ENCODE data around the gene PPP1R37.

Gene PPP1R37

DNA sequence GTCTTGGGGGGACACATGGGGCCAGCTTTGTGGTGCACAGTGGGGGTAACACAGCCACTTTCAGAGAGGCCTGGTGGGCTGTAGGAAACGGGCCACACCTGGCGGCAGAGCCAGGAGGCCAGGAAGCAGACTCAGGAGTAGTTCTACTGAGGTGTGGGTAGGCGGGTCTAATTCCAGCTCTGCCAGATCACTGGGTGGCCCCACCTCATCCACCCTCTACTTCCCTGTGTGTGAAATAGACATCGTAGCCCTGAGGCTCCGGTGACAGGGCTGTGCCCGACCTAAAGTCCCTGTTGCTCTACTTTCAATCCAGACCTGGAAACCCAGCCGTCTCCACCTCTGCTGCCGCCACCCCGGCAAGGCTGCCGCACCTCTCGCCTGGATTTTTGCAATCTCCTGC lies 63.8 kb downstream of the PPP1R37 start:
- DNase-seq, result no peak

- DNase-seq, result no peak
These were observed 65.7 kb downstream of the PPP1R37 start for GRCh38 chr19:45158503-45159209.

DNA sequence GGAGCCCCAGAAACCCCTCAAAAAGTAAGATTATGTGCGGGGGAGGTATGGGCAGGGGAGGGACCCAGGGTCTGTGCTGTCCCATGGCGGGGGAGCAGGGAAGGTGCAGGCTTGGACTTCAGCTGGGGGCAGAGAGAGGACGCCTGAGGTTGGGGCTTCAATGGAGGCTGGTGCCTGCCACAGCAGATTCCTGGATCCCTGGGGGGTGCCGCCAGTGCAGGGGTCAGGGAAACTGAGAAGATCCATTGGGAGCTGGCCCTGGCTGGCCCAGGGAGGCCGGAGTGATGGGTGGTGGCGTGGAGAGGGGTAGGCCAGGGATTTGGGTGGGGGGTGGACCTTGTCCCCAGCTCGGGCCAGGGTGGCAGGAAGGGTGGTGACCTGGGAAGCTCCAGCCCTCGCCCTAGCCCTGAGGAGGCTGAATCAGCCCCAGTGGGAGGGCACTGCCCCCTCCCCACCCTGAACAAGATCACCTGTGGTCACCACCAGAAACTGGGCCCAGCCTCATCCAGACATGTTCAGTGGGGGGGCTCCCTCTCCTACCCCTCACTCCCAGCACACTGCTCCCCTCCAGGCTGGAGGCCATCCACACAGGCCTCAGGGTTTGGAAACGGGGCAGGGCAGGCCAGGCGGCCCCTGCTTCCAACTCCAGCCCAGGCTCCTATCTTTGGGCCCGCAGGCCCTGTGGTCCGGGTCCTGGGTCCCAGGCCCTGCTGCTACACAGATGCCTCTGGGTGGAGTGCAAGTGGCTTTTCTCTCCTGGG lies 66.4 kb downstream of the PPP1R37 start:
- no peak for DNase-seq

DNA sequence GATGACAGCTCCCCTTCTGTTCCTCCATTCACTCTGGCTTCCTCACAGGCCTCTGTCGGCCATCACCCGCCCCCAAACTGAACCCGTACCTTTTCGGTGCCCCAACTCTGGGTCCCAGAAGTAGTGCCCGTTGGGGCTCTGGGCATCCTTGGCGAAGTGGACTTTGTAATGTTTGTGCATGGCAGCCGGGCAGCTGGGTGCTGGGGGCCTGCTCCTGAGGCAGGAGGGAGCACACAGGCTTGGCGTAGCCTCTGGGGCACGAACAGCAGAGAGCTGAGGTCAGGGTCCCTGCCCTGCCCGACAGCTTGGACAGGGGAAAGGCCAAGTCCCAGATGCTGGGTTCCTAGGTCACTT lies 67.0 kb downstream of the PPP1R37 start:
- DNase-seq, result no peak

DNA sequence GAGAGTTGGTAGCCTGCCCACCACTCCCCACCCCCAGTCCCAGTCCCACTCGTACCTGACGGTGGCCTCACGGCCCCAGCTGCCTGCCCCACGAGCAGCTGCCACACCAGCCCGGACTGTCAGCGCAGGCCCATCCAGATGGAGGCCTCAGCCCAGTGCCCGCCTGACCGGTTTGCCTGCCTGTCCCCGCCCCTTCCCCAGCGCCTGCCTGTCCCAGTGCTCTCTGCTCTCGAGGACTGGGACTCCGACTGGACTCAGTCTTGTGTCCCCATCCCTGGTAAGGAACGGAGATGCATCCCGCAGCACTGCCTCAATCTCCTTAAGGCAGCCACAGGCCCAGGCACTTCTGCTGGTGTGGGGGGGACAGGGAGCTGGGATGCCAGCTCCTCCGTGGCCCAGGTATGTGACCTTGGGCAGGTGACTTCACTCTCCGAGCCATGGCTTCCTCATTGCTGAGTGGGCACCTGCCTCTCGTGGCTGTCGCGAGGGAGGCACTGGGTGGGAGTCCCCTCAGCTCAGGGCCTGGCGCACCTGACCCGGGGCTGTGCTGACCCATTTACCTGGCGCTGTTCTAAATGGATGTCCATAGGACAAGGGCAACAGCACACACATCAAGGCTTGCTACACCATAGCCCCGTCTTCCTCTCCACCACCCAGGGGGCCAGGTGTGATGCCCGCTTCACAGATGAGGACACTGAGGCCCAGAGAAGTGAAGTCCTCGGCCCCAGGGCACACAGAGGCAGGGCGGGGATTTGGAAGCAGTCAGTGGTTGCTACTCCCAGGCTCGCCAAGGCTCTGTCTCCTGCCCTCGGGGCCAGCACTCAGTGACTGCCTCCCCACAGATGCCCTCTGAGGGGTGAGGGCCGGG lies 68.1 kb downstream of the PPP1R37 start, which contains the start of gene NKPD1:
Gene NKPD1 (minus strand): TSS at position 113 of the 868 bp plus-strand sequence. CDS start 832 bp downstream, outside the sequence.
- no peak for DNase-seq

DNA sequence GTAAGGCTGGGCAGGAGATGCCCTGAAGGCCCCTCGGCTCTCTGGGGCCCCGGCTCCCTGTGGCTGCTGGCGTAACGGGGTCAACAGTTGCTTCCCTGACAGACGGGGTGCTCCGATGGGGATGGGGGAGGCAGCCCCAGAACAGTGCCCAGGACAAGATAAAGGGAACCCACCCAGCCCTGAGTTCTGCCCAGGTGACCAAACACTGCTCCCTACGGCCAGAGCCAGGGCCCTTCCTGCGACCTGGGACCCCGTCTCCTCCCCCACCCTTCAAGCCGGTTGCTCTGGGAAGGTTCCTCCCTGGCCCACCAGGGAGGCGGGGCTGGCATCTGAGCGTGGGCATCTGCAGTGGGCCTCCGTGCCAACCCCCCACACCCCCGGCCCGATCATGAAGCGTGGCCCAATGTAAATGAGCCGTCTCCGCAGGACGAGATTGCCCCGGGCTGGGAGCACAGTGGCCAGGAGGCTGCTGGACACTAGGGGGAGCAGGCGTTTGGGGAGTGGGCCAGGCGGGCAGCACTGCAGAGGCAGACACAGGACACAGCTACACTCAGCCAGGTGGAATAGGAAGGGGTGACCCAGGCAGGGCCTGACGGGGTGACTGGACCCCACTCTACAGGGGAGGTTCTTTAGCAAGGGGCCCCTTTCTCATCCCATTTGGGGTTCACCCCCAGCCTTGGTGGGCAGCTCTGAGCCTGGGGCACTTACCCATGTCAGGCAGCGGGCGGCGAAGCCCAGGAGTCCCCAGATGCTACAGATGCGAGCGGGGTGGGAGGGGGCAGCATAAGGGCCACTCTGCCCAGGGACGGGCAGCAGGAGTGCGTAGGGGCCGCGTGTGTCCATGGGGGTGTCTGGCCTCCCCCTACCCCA lies 69.0 kb downstream of the PPP1R37 start:
- no peak for DNase-seq

- no peak for DNase-seq
These were observed 69.7 kb downstream of the PPP1R37 start for GRCh38 chr19:45162608-45163143.

DNA sequence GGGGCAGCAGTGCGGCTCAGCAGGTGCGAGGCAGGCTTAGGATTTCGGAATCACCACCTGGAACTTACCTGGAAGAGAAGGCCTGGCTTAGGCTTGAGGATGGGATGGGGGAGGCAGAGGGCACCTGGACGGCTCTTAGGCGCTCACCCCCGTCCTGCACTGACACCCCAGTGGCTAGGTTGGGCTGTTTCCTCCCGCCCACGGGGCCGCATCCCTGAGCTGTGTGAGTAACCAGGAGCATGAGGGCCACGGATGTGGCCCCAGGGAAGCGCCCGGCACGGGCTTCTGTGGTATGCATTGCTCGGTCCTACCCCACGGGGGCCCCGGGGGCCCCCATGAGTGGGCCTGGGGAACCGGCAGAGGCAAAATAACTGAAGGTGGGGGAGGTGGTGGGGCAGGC lies 70.2 kb downstream of the PPP1R37 start:
- no peak for DNase-seq

DNA sequence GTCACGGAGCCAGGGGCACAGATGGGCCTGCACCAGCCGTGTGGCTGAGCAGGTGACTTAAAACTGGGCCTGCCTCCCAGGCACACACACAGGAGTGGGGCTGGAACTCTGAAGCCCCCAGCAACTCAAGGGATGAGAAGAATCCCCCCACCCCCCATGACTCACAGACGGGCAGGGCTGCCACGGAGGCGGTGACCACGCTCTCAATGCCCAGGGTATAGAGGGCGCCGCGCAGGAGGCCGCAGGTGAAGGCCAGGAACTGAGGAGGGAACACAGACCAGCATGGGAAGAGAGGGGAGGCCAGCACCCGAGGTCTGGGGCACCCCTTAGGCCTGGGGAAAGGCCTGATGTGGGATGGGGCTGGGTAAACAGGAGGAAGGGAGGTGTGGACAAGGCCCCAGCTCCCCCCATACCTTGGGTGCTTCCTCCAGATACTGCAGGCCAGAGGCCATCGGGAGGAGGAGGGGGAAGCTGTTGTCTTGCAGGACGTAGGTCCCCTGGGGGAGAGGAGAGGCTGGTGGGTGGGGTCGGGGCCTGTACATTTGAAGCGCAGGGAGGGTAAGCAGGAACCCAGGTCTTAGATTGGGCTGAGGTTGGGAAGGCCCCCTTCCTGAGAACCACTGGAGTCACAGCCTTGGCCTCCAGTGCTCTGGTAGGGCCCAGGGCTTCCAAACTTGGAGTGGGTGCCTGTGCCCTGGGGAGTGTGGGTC lies 70.9 kb downstream of the PPP1R37 start:
- DNase-seq, result no peak

DNA sequence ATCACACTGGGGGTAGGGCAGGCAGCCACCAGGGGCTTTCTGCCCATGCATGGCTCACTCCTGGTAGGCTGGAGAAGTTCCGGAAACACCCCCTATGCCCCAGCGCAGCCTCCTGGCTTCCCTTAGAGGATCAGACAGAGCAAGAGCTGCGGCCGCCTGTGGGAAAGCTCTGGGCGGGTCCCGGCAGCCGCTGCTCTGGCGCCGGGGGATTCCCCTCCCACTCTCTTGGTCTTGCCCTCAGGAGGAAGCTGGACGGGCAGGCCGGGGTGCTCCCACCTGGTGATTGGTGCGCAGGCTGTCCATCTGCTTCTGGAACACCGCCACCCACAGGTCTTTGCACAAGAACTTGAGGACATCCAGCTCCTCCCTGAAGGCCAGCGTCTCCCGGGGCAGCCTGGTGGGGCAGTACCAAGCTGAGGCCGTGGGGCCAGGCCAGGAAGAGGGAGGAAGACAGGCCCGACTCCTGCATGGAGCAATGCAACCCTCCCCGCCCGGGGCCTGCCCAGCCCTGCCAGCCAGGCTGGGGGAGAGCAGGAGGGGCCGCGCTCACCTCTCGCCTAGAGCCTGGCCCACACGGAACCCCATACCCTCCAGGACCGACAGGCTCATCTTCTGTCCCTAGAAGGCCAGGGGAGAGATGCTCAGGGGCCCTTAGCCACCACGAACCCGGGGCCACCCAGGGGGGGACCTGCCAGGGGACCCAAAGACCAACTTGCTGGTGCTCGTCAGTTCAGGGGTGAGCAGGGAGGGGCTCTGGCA lies 71.8 kb downstream of the PPP1R37 start:
- DNase-seq, result no peak

DNA sequence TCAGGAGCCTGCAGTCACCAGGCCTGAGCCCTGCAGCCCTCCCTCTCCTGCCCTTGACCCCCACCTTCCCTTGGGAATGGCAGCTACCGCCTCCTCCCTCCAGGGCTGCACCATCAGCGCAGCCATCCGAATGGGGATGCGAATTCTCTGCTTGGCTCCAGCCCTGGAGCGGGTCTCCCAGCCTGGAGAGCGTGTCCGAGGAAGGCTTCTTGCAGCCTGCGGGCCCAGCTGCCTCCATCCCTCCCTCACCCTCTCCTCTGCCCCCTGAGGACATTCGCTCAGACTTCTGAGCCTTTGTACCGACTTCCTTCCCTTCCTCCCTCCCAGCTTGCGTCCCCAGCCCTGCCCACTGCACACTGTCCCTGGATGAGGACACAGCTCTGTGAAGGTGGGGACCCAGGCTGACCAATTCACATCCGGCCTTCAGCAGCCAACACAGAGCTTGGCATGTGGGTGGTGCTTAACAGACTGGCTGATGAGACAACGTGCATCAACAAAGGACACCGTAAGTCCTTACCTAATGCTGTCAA lies 73.8 kb downstream of the PPP1R37 start:
- DNase-seq, result no peak

DNA sequence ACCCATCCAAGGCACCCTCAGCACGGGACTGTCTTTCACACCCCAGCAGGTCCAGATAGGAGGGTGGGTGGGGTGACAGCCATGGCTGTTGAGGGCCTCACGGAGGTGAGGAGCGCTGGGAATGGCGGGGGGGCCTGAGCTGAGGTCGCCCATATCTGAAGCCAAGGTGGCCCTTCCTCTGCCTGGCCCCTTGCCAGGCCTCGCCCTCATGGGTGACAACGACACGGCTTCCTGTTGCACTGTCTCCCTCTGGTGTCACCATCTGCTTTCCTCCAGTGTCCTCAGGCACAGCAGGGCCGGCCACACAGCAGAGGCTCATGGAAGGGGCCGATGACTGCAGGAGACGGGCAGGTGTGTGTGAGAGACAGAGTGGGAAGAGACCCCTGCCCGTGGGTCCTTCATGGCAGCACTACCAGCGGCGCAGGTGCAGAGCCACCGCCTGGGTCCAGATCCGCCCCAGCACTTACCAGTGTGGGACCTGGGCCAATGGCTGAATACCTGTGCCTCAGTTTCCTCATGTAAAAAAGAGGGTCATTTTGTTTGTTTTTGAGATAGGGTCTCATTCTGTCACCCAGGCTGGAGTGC lies 75.9 kb downstream of the PPP1R37 start:
- no peak for DNase-seq

DNA sequence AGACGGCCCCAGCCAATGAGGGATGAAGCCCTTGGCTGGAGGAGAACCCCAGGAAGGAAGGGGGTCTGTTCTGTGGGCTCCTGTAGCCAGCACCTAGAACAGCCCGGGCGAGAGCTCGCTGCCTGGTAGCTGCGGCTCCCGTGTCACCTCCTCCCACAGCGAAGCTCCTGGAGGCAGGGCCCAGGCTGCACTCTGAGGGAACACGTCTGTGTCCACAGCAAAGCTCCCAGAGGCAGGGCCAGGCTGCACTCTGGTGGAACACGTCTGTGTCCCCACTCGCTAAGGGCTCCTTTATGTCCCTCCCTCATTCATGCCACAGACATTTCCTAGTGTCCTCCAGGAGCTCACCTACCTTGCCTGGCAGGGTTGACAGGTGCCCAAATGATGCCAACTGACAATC lies 76.6 kb downstream of the PPP1R37 start:
- DNase-seq, result no peak

DNA sequence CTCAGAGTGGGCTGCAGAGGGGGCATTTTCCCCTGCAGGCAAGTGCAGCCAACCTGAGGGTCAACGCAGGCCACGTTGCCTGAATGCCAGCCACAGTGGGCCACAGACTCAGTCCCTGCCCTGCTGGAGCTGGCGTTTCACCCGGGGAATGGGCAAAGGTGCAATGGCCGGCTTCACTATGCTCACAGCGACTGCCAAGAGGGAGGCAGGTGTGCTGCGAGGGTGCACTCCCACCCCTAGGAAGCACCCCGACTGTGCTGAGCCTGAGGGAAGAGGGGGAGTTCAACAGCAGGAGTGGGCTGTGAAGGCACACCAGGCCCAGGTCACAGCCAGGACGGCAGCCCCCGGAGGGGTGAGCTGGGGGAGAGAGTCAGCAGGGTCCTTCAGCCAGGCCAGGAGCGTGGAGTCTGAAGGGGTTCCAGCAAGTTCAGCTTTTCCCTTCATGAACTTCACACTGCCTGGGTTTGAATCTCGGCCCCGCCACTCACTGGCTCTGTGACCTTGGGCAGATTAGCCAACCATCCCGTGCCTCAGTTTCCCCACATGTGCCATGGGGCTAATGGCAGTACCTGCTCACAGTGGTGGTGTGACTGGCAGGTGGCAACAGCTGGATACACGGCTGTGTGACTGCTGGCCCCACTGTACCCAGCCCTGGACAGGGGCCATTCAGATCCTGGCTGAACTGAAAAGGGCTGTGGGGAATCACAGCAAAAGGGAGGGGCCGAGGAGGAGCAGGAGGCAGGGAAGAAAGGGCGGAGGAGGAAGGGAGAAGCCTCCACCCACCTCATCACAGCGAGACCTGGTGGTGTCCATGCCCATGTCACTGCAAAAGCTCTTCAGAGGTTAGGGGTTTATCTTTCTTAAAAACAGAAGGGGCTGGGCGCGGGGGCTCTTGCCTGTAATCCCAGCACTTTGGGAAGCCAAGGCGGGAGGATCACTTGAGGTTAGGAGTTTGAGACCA lies 77.4 kb downstream of the PPP1R37 start:
- no peak for DNase-seq

- DNase-seq, result no peak
These were observed 78.2 kb downstream of the PPP1R37 start for GRCh38 chr19:45171211-45171623.

- DNase-seq, result no peak
These were observed 79.2 kb downstream of the PPP1R37 start for GRCh38 chr19:45172173-45172572.

DNA sequence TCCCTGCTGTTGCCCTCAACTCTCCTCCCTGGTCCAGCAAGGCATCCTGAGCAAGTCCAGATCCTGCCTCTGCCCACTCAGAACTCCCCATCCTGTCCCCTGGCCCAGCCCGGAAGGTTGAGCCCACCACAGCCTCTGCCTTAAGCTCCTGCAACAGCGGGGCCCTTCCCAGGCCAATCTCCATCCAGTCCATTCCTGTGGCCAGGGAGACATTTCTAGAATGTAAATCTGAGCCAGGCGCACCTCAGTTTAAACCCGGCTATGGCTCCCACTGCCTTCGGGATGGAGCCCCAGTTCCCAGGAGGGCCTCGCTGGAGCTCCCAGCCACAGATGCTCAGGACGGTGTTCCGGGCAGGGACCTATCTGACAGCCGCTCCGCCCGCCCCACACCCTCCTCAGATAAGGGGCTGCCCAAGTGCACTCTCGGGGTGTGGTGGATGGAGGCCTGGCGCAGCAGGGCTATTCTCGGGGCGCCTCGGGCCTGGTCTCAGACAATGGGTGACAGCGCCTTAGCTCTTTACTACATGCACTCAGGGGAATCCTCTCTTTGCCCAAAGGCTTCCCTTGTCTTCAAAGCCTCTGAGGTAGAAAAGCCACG lies 79.7 kb downstream of the PPP1R37 start:
- no peak for DNase-seq

DNA sequence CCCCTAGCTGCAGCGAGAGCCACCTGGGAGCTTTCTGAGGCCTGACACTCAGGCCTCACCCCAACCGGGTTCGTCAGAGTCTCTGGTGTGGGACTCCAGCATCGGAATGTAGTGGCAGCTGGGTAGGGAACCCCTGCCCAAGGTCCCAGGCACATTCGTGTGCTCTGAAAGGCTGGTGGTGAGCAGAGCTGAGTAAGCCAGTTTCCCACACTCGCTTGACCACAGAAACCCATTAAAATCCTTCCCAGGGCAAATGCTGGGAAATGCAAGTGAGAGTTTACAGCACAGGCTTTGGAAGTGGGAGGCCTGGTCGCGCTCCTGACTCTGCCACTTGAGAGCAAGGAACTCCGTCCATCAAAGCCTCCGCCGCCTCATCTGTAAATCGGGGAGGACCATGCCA lies 80.8 kb downstream of the PPP1R37 start:
- no peak for DNase-seq
